CD4-positive, alpha-beta T cell treated with Interleukin-12 subunit alpha and Interleukin-12 subunit beta, for 1 hour (primary cell): Measurements from ENCODE around the gene CKAP4.
"Not testable (repeated sequence)": the region's sequence is repeated elsewhere in the genome, so short reads cannot be mapped to it uniquely, and the experiment has no call there.

Source experiments
- DNase-seq: peaks from one replicate; pipeline ENCODE4 v3.0.0-alpha.2; 2020

The CKAP4 gene, protein sequence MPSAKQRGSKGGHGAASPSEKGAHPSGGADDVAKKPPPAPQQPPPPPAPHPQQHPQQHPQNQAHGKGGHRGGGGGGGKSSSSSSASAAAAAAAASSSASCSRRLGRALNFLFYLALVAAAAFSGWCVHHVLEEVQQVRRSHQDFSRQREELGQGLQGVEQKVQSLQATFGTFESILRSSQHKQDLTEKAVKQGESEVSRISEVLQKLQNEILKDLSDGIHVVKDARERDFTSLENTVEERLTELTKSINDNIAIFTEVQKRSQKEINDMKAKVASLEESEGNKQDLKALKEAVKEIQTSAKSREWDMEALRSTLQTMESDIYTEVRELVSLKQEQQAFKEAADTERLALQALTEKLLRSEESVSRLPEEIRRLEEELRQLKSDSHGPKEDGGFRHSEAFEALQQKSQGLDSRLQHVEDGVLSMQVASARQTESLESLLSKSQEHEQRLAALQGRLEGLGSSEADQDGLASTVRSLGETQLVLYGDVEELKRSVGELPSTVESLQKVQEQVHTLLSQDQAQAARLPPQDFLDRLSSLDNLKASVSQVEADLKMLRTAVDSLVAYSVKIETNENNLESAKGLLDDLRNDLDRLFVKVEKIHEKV

DNA sequence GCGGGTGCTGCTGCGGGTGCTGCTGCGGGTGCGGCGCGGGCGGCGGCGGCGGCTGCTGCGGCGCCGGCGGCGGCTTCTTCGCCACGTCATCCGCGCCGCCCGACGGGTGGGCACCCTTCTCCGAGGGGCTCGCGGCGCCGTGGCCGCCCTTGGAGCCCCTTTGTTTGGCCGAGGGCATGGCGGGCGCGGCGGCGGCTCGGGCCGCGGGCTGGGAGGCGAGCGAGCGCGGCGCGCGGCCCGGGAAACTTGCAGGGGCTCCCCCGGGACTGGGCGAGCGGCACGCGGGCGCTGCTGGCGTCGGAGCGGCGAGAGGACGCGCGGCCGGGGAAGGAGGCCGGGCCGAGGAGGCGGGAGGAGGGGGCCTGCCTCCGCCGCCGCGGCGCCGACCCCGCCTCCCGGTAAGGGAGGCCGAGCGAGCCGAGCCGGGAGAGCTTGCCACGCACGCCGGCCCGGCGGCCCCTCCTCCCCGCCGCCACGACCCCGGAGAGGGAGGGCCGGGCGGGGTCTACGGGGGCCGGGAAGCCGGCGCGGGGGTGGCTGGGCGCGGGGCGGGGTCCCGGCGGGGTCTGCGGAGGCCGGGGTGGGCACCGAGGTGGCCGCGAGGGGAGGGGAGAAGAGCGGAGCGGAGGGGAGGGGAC is at the start of gene CKAP4:
Gene CKAP4, minus strand, starts transcription at position 347 of the 638 bp plus-strand sequence. Its CDS starts 169 bp downstream, at position 178.
- DNase-seq: peak; percentile 65

DNA sequence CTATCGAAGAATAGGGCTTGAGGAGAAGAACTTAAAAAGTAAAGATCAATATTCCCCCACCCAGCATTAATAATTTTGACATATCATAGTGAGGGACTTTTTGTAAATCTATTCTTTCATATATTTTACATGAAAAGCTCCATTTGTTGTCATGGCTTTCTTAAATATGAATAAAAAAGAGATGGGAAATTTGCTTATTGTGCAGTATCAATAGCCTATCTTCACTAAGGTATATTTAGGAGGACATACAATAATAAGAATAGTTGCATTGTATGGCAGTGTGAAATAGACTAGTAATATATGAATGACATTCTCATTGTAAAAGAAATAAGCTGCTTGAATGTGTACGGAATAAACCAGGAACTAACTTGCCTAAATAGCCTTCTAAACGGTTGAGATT is 49.3 kb upstream of the CKAP4 start:
- no peak for DNase-seq

DNA sequence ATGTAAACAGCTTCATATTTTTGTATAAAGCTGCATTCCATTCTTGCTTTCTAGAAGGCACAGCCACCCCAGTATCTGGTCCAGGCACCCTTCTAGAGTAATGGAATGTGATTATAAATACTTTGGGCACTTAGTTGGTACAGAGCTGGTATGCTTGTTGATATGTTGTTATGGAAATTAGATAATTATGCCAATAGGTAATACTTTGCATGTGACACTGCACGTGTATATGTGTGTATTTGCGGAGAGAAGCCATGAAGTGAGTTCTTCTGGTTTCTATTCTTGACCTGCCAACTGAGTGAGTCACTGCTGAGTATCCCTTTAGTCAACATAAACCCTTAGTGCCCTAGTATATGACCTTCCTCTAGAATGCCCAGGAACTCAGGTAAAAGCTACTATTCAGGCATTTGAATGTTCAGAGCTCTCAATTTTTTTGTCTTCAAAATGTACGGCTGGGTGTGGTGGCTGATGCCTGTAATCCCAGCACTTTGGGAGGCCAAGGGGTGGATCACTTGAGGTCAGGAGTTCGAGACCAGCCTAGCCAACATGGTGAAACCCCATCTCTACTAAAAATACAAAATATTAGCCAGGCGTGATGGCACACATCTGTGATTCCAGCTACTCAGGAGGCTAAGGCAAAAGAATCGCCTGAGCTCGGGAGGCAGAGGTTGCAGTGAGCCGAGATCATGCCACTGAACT is 48.5 kb upstream of the CKAP4 start:
- DNase-seq: no peak

DNA sequence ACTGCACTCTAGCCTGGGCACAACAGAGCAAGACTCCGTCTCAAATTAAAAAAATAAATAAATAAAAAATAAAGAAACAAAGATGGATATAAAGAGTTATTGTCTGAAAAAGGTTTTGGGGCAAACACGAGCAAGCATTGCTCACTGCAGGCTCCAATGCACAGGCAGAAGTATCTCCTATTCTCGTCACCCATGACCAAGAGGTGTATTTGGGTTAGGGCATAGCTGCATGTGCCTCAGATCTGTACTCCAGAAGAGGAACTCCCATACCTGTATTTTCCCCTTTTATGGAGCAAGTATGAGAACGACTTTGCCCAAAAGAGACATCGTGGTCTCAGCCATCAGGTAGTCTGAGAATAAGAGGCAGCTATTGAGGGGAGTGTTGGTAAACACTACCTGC is 44.5 kb upstream of the CKAP4 start:
- no peak for DNase-seq

DNA sequence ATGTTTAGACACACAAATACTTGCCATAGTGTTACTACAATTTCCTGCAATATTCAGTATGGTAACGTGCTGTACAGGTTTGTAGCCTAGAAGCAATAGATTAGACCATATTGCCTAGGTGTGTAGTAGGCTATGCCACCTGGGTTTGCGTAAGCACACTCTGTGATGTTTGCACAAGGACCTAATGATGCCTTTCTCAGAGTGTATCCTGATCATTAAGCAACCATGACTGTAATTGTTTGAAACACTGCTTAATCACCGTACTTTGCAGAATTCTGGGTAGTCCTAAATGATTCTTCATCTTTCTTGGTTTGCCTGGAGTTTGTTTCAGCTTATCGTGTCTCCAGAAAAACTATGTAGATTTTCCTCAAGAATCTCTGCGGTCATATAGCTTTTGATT is 43.5 kb upstream of the CKAP4 start:
- no peak for DNase-seq

DNA sequence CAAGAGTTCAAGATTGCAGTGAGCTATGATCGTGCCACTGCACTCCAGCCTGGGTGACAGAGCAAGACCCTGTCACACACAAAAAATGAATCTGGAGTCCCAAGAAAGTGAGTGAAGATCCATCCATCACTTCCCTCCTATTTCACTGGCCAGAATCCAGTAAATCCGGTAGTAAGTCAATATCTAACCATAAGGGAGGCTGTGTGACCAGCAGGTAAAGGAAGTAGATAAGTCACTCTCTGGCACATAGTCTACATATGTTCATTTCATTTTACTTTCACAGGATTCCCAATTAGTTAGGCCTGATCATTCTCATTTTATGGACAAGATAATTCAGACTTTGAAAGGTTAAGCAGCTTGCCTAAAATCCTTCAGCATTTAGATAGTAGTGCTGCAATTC is 42.8 kb upstream of the CKAP4 start:
- DNase-seq: no peak

DNA sequence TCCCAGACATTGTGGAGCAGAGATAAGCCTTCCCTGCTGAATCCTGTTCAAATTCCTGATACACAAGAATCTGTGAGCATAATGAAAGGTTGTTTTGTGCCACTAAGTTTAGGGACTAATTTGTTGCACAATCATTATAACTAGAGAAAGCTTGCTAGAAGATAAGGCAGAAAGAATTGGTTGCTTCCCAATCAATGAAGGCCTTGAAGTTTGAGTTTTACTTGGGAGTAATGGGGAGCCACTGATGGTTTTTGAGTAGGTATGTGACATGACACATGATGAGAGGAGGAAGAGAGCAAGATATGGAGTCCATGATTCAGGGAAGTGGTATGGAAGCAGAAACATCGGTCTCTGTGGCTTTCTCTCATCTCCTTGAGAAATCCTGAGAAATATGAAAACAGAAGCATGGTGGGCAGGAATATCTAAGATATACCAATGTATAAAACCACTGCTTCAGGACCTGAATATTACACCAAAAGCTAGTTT is 41.4 kb upstream of the CKAP4 start:
- no peak for DNase-seq

DNA sequence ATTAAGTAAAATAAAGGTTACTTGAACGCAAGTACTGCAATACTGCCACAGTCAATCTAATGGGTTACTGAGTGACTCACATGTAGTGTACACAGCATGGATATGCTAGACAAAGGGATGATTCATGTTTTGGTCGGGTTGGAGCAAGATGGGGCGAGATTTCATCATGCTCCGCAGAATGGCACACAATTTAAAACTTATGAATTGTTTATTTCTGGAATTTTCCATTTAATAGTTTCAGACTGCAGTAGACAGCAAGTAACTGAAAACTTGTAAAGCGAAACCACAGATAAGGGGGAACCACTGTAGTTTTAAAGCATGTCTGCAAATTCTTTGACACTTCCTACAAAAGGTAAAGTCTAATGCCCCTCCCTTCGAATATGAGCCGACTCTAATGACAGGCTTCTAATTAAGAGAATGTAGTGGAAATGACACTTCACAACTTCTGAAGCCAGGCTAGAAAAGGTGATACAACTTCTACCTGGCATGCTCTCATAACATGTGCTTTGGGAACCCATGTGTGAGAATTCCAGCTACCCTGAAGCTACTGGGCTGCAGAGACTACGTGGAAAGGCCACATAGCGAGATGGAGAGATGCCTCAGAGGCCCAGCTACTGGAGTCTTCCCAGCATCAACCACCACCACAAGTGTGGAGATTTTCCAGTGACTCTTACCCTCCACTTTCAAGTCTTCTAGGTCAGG is 40.8 kb upstream of the CKAP4 start:
- no peak for DNase-seq

DNA sequence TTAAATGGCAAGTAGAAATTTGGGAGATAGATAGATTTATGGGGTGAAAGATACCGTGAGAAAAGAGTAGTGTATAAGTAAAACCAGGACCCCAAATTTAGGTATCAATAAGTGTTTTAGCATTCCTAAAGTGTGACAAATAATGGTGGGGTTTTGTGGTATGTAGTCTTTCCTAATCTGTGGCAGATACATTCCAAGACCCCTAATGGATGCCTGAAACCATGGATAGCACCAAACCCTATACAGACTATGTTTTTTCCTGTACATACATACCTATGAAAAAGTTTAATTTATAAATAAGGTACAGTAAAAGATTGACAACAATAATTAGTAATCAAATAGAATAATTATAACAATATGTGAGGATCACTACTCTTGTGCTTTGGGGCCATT is 40.3 kb upstream of the CKAP4 start:
- no peak for DNase-seq

DNA sequence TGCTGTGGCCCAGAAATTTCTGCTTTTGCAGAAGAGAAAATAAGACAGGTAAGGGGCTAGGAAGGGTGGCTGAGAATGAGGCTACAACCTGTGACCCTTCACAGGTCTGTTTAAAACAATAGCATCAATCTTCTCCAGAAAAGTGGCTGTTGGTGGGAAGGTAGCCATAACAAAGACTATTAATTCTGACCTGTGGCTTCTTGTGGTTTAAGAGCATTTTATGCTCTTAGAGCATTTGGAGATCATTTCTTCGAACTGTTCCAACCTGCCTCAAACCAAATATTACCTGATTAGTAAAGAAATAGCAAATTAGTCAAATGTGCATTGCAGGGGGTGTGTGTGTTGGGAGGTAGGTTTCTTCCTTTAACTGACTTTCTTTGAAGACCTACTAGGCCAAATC is 39.5 kb upstream of the CKAP4 start:
- DNase-seq: no peak

DNA sequence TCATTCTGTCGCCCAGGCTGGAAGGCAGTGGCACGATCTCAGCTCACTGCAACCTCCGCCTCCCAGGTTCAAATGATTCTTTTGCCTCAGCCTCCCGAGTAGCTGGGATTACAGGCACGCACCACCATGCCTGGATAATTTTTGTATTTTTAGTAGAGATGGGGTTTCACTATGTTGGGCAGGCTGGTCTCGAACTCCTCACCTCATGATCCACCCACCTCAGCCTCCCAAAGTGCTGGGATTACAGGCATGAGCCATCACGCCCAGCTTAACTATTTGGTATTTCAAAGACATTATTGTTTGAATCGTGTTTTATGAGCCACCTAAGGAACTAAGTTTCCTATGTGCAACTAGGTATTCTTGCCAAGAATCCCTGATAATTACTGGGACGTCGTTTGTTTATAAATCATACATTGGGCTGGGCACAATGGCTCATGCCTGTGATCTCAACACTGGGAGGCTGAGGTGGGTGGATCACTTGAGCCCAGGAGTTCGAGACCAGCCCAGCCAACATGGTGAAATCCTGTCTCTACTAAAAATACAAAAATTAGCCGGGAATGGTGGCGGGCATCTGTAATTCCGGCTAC is 38.8 kb upstream of the CKAP4 start:
- not testable (repeated sequence) for DNase-seq

DNA sequence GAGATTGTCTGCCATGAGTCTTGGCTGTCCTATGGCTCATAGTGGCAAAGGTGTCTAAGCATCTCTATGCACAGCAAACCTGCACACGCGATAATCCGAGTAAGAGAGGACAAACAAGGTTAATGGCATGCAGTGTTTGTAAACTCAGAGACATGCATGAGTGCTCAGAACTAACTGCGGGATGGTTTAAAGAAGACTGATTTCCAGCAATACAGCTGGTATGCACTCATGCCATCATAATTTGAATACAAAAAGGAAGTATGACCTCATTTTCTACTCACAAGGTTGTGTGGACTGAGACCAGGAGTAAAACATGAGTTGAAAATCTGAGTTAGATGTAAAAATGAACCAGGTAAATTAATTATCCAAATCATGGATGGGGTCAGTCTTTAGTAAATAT is 38.2 kb upstream of the CKAP4 start:
- DNase-seq: no peak

DNA sequence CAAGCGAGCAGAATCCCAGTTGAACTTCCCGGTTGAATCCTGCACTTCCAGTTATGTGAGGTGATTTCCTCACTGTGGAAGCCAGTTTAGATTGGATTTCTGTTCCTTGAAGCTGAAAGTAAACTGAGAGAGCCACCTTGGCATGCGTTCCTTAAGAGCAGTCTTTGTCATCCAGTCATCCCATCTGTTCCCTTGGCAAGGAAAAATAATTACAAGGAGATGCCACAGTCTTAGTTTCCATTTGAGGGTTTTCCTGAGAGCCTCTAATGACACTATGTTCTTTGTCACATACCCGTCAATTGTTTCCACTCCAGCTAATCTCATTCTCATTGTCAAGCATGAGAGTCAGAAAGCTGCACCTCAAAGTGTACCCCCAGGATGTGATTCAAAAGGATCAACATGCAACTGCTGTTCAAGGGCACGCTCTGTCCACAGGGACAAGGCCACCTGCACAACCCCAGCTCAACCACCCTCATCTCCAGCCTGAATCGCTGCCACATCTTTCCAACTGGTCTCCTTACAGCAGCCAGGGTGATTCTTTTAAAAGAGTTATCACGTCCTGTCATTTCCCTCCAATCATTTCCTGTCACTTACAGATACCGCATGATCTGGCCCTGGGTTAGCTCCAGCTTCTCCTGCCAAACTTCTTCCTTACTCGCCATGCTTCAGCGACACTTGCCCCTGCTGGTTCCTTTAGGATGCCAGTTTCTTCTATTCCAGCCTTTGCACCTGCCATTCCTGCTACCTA is 36.7 kb upstream of the CKAP4 start:
- DNase-seq: no peak

DNA sequence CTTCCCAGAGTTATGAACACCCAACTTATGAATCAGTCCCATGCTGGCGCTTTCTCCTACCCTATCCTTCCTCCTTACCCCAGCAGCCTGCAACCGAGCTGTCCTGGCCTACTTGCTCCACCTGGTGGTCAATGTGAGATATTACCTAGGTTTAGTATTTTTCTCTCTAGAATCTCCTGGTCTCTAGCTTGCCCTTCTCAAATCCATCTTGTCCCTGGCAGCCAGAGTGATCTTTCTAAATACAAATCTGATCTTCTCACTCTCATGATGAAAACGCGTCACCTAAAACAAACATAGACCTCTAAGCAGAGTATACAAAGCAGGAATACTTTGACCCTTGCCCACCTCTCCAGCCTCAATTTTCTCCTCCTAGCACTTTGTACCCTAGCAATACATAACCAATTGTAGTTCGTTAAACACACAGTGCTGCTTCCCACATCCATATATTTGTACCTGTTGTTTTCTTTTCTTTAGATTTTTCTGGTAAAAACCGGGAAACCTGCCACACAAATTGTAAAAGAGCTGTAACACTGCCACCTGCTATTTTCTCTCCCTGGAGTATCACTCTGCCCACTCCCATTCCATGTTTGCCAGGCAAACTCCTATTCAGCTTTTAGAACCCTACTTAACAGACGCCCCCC is 34.8 kb upstream of the CKAP4 start:
- DNase-seq: peak; percentile 65

DNA sequence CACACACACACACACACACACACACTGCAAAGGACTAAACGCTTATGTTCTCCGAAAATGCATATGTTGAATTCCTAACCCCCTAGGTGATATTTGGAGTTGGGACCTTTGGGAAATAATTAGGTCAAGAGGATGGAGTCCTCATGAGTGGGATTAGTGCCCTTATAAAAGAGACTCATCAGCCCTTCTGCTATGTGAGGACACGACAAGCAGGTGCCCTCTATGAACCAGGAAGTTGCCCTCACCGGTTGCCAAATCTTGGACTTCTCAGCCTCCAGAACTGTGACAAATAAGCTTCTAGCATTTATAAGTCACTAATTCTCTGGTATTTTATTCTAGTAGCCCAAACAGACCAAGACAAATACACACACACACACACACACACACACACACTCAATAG is 34.0 kb upstream of the CKAP4 start:
- DNase-seq: no peak

DNA sequence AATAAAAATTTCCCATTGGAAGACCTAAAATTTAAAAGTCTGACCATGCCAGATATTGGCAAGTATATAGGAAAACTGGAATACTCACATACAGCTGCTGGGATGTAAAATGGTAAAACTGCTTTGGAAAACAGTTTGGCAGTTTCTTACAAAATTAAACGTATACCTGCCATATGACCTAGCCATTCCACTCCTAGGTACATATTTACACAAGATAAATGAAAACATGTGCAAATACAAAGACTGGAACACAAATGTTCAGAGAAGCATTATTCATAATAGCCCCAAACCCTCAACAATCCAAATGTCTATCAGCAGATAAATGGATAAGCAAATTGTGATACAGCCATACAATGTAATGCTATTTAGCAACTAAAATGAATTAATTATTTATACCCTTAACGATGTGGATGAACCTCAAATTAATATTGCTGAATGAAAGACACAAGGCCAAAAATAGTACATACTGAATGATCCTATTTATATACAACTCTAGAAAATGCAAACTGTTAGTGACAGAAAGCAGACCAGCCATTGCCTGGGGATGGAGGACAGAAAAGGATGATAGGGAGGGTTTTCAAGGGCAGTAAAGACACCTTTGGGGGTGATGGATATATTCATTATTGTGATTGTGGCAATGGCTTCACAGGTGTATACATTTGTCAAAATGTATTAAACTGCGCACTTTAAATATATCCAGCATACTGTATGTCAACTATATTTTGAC is 33.4 kb upstream of the CKAP4 start:
- no peak for DNase-seq

DNA sequence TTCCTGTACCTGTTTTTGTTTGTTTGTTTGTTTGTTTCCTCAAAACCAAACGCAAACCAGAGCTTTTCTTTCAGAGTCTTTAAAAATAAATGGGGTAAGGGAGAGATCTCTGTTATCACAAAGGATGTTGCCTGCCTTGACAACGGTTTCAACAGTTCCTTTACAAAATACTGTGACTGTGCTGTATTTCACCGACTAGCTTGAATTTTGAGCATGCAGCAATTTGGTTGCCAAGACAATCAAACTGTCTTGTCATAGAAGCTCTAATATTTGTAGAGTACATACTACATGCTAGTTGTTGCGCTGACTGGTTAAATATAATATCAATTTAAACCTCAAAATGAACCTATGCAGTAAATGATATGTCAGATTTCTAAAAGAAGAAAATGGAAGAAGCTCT is 32.3 kb upstream of the CKAP4 start:
- no peak for DNase-seq

DNA sequence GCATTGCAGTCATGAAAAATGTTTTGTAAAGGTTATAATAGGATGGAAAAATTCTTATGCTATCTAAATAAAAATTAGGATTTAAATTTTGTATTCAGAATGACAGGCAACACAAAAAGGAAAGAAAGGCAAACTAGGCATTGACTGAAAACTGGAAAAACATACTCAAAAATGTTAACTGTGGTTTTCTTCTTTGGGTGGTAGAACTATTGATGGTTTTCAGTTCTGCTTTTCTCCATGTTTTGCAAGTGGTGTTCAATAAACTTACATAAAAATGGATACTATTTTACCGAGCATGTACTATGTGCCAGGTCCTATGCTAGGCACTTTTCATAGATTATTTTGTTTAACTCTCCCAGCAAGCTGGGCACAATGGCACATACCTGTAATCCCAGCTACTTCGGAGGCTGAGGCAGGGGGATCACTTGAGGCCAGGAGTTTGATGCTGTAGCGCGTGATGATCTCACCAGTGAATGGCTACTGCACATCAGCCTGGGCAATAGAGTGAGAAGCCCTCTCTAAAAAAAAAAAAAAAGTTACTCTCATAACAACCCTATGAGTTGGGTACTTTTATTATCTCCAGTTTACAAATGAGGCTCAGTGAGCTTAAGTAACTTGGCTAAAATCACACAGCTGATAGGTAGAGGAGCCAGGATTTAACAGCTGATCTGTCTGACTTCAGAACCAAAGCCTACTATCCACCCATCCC is 28.4 kb upstream of the CKAP4 start:
- no peak for DNase-seq

DNA sequence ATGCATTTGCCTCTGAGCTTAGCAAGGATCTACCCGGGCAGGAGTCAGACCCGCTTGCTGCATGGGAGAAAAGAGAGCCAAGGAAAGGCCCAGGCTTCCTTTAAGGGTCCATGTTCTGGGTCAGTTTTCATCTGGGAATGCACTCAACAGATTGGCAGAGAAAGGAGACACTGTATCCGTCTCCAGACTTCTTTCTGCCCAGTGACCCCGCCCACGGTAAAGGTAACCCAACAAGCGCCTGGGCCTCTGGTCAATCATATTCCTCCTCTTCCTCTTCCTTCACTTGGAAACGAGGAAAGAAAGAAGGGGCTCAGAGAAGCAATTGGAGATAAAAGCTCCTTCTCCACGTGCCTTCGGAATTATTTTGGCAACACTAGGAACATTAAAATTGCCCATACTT is 27.6 kb upstream of the CKAP4 start:
- DNase-seq: no peak
